SU-DHL-6 (cell line): ENCODE results near the gene SNX10.

Experiments
- H2AFZ ChIP-seq: fragments of 200-600 bp; sonication (generic); 2 replicates; pipeline ENCODE4 v1.6.1; 2014; ENCODE audit warnings: low read depth, mild to moderate bottlenecking, moderate library complexity, mixed read lengths, antibody characterized with exemption, low read length; ENCODE audit not compliant: severe bottlenecking
- H3F3A ChIP-seq: fragments of 200-600 bp; shearing (Covaris generic); 2 replicates; pipeline ENCODE4 v1.6.0; 2016; ENCODE audit warnings: antibody characterized with exemption, mild to moderate bottlenecking; ENCODE audit not compliant: insufficient read depth
- H3K27ac ChIP-seq: fragments of 200-600 bp; sonication (generic); 2 replicates; pipeline ENCODE4 v1.5.1; 2016; ENCODE audit warnings: low read depth, mild to moderate bottlenecking, low read length, moderate library complexity, mixed read lengths
- H3K27me3 ChIP-seq: fragments of 200-600 bp; sonication (generic), shearing (Covaris generic); 2 replicates; pipeline ENCODE4 v1.6.0; 2014; ENCODE audit warnings: mild to moderate bottlenecking, low read length
- H3K36me3 ChIP-seq: fragments of 200-600 bp; sonication (generic); 2 replicates; pipeline ENCODE4 v1.6.1; 2014; ENCODE audit warnings: mild to moderate bottlenecking, low read length, mixed read lengths
- H3K4me2 ChIP-seq: fragments of 300-600, 200-600 bp; shearing (Covaris generic), sonication (generic); 2 replicates; pipeline ENCODE4 v1.6.0; 2014; ENCODE audit warnings: low read length, low read depth, mild to moderate bottlenecking; ENCODE audit not compliant: poor library complexity, severe bottlenecking
- H3K4me3 ChIP-seq: fragments of 200-600 bp; sonication (generic); 2 replicates; pipeline ENCODE4 v1.5.1; 2014; ENCODE audit warnings: antibody characterized with exemption, low read length, mild to moderate bottlenecking, mixed read lengths; ENCODE audit not compliant: insufficient read depth, poor library complexity, severe bottlenecking
- H3K79me2 ChIP-seq: fragments of 200-600 bp; sonication (generic); 2 replicates; pipeline ENCODE4 v1.6.1; 2014; ENCODE audit warnings: mild to moderate bottlenecking, low read length, moderate library complexity; ENCODE audit not compliant: insufficient read depth
- H3K9ac ChIP-seq: fragments of 200-600 bp; sonication (generic); 2 replicates; pipeline ENCODE4 v1.7.0; 2014; ENCODE audit warnings: mild to moderate bottlenecking, low read length
- H3K9me2 ChIP-seq: fragments of 200-600 bp; sonication (generic); replicated peaks from 2 replicates; pipeline ENCODE4 v1.6.1; 2014; ENCODE audit warnings: low read length; ENCODE audit not compliant: insufficient read depth
- H3K9me3 ChIP-seq: fragments of 200-600 bp; sonication (generic); 2 replicates; pipeline ENCODE4 v1.6.1; 2014; ENCODE audit warnings: low read length, mixed read lengths; ENCODE audit not compliant: insufficient read depth
- H4K20me1 ChIP-seq: fragments of 200-600 bp; sonication (generic); 2 replicates; pipeline ENCODE4 v1.6.1; 2014; ENCODE audit warnings: low read depth, mild to moderate bottlenecking, antibody characterized with exemption, low read length, moderate library complexity, mixed read lengths
- CTCF ChIP-seq: fragments of 200-600 bp; sonication (generic); IDR thresholded peaks from one replicate; pipeline ENCODE4 v1.5.1; 2017; ENCODE audit warnings: antibody characterized with exemption, mild to moderate bottlenecking, low read length, moderate library complexity; ENCODE audit not compliant: insufficient read depth, poor library complexity, severe bottlenecking
- EZH2phosphoT487 ChIP-seq: fragments of 200-600 bp; sonication (generic), shearing (Covaris generic); conservative IDR thresholded peaks from 2 replicates; pipeline ENCODE4 v1.6.1; 2018; ENCODE audit warnings: mild to moderate bottlenecking, antibody characterized with exemption, low read length, moderate library complexity, mixed read lengths

Gene SNX10

GRCh38 chr7:26379711-26380110, 88.0 kb downstream of the SNX10 start:
- no peak overlapping the region for H3K27ac ChIP-seq
- peaks cover 6% of the 10 kb centered on the region; the same call in 1 of the 2 replicates for H3K36me3 ChIP-seq
- TF ChIP-seq CTCF (no peak), EZH2phosphoT487 (no peak)
- H3K9me3 ChIP-seq: no peaks in the 10 kb centered on the region
- H3K4me3 ChIP-seq: no peak overlapping the region
- no peak overlapping the region for H3K4me2 ChIP-seq
- H3K9me2 ChIP-seq: no peaks in the 10 kb centered on the region
- H2AFZ ChIP-seq: no peak overlapping the region
- no peaks in the 10 kb centered on the region for H3K27me3 ChIP-seq
- H3K9ac ChIP-seq: no peak overlapping the region
- H3K79me2 ChIP-seq: no peaks in the 10 kb centered on the region
- no peaks in the 10 kb centered on the region for H4K20me1 ChIP-seq
- peaks cover 12% of the 10 kb centered on the region for H3F3A ChIP-seq

GRCh38 chr7:26381476-26382353, 90.1 kb downstream of the SNX10 start:
- Histone ChIP-seq H3K79me2 (no peaks in the 10 kb centered on the region), H3K27ac (no peak overlapping the region), H3K9me3 (no peaks in the 10 kb centered on the region), H3F3A (no peaks in the 10 kb centered on the region), H3K4me2 (no peak overlapping the region), H3K9ac (no peak overlapping the region), H3K4me3 (no peak overlapping the region), H3K36me3 (no peaks in the 10 kb centered on the region), H4K20me1 (no peaks in the 10 kb centered on the region), H3K9me2 (no peaks in the 10 kb centered on the region), H3K27me3 (no peaks in the 10 kb centered on the region), H2AFZ (no peak overlapping the region)
- no peak for TF ChIP-seq EZH2phosphoT487
- TF ChIP-seq CTCF: no peak

GRCh38 chr7:26385240-26385639, 93.6 kb downstream of the SNX10 start:
- Histone ChIP-seq H3K4me2 (no peak overlapping the region), H3K4me3 (no peak overlapping the region), H3K27ac (no peak overlapping the region), H3K79me2 (no peaks in the 10 kb centered on the region), H2AFZ (no peak overlapping the region), H3K9ac (no peak overlapping the region), H3F3A (no peaks in the 10 kb centered on the region), H3K9me3 (no peaks in the 10 kb centered on the region), H3K9me2 (no peaks in the 10 kb centered on the region), H3K27me3 (no peaks in the 10 kb centered on the region), H3K36me3 (no peaks in the 10 kb centered on the region), H4K20me1 (no peaks in the 10 kb centered on the region)
- TF ChIP-seq EZH2phosphoT487: no peak
- no peak for TF ChIP-seq CTCF
